SW 1271 (cell line): ENCODE results near the gene ZNF654.
"Not testable (repeated sequence)": the region's sequence is repeated elsewhere in the genome, so short reads cannot be mapped to it uniquely, and the experiment has no call there.

Experiments
- DNase-seq, 2 experiments: peaks; one replicate each; lab custom pipeline; 2025; lab: John Stamatoyannopoulos, UW

The ZNF654 gene

GRCh38 chr3:88058581-88059379, at the start of gene ZNF654, which contains the start of gene CGGBP1:
Gene ZNF654, plus strand, starts transcription at chr3:88059255. Its CDS starts 65 bp downstream, at chr3:88059320.
Gene CGGBP1, minus strand, starts transcription at chr3:88059005. Its CDS starts 3,029 bp downstream, at chr3:88055976.
- DNase-seq = peak; percentile 76 to 94

- no peak for DNase-seq
Measured at GRCh38 chr3:88010810-88011209, 48.2 kb upstream of the ZNF654 start.

- no peak for DNase-seq
Measured at GRCh38 chr3:88013592-88013991, 45.5 kb upstream of the ZNF654 start.

- DNase-seq = not testable (repeated sequence)
Measured at GRCh38 chr3:88015656-88016055, 43.4 kb upstream of the ZNF654 start.

GRCh38 chr3:88019024-88019423, 40.0 kb upstream of the ZNF654 start:
- DNase-seq = no peak

GRCh38 chr3:88025001-88025552, 34.0 kb upstream of the ZNF654 start:
- no peak for DNase-seq

- no peak for DNase-seq
Measured at GRCh38 chr3:88028876-88029275, 30.2 kb upstream of the ZNF654 start.

GRCh38 chr3:88030210-88030609, 28.8 kb upstream of the ZNF654 start:
- DNase-seq = no peak

GRCh38 chr3:88031642-88032077, 27.4 kb upstream of the ZNF654 start:
- peak in 1 of 2 experiments; percentile 40 for DNase-seq

- DNase-seq = no peak
Measured at GRCh38 chr3:88032245-88032644, 26.8 kb upstream of the ZNF654 start.

- no peak for DNase-seq
Measured at GRCh38 chr3:88033079-88033478, 26.0 kb upstream of the ZNF654 start.

- DNase-seq = no peak
Measured at GRCh38 chr3:88033808-88034207, 25.2 kb upstream of the ZNF654 start.

GRCh38 chr3:88034491-88035275, 24.4 kb upstream of the ZNF654 start:
- no peak for DNase-seq

- no peak for DNase-seq
Measured at GRCh38 chr3:88036221-88036620, 22.8 kb upstream of the ZNF654 start.

GRCh38 chr3:88038566-88038965, 20.5 kb upstream of the ZNF654 start:
- no peak for DNase-seq

- no peak for DNase-seq
Measured at GRCh38 chr3:88040529-88040928, 18.5 kb upstream of the ZNF654 start.

- DNase-seq = no peak
Measured at GRCh38 chr3:88041005-88041404, 18.1 kb upstream of the ZNF654 start.

GRCh38 chr3:88044411-88044810, 14.6 kb upstream of the ZNF654 start:
- no peak for DNase-seq

GRCh38 chr3:88046766-88047165, 12.3 kb upstream of the ZNF654 start:
- DNase-seq = no peak

- peak in 1 of 2 experiments; percentile 2 for DNase-seq
Measured at GRCh38 chr3:88057630-88058305, 1.3 kb upstream of the ZNF654 start.

GRCh38 chr3:88058306-88058580, 812 bp upstream of the ZNF654 start:
- no peak for DNase-seq
